Type B pancreatic cell (in vitro differentiated cells): ENCODE measurements around the gene RAD21L1. TPM values are rescaled to one million over a fixed set of nuclear protein-coding genes. Genes with fewer than 3 reads are reported as not detected.

Source experiments
- DNase-seq: peaks from one replicate; pipeline ENCODE4 v3.0.0; 2021; ENCODE audit warnings: mixed read lengths; ENCODE audit not compliant: unreplicated experiment; ENCODE audit errors: extremely low spot score
- H3K27ac Mint-ChIP-seq: 2 replicates; pipeline ENCODE4 v1.8.0; 2021; ENCODE audit warnings: mild to moderate bottlenecking, mixed read lengths
- H3K27me3 Mint-ChIP-seq: 2 replicates; pipeline ENCODE4 v1.8.0; 2021; ENCODE audit warnings: mixed read lengths
- H3K36me3 Mint-ChIP-seq: 2 replicates; pipeline ENCODE4 v1.8.0; 2021; ENCODE audit warnings: mixed read lengths
- H3K4me1 Mint-ChIP-seq: one replicate; pipeline ENCODE4 v1.8.0; 2021; ENCODE audit warnings: mixed read lengths; ENCODE audit not compliant: unreplicated experiment
- H3K4me3 Mint-ChIP-seq: 2 replicates; pipeline ENCODE4 v1.8.0; 2021; ENCODE audit warnings: mild to moderate bottlenecking, mixed read lengths
- H3K9me3 Mint-ChIP-seq: 2 replicates; pipeline ENCODE4 v1.8.0; 2021; ENCODE audit warnings: mixed read lengths
- total RNA-seq: library from RNA; stranded (reverse); gene quantifications from 2 replicates; pipeline ENCODE4 v1.2.1, GENCODE V29; 2021; ENCODE audit warnings: low replicate concordance
- TF ChIP-seq, protein P1 (sequence below): fragments of 200-600 bp; sonication (generic); conservative IDR thresholded peaks from 2 replicates; pipeline ENCODE4 v1.5.0; 2021; ENCODE audit warnings: antibody characterized with exemption, mild to moderate bottlenecking

Gene RAD21L1
- total RNA-seq, 1 donor from 2014 or later = not detected

DNA sequence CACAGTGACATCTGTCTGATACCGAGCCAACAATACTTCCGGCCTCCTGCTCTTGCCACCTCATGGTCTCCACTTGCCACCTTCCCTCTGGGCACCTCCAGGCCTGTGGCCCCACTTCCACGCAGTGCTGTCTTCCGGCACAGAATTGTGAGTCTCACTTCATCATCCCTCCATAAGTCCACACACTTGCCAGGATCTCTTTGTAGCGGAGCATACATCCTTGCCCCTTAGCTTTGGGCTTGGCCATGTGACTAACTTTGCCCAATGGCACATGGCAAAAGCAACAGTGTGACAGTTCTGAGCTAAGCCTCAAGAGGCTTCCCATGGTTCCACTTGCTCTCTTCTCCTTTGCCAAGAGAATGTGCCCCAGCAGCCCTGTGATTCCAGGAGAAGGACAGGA, 27.1 kb upstream of the RAD21L1 start:
- Mint-ChIP-seq H3K9me3 (no peaks in the 10 kb centered on the region), H3K27me3 (peaks cover 31% of the 10 kb centered on the region), H3K27ac (no peak overlapping the region), H3K4me3 (no peak overlapping the region), H3K4me1 (peaks cover 4% of the 10 kb centered on the region), H3K36me3 (no peaks in the 10 kb centered on the region)
- DNase-seq = no peak
- TF ChIP-seq, protein P1, sequence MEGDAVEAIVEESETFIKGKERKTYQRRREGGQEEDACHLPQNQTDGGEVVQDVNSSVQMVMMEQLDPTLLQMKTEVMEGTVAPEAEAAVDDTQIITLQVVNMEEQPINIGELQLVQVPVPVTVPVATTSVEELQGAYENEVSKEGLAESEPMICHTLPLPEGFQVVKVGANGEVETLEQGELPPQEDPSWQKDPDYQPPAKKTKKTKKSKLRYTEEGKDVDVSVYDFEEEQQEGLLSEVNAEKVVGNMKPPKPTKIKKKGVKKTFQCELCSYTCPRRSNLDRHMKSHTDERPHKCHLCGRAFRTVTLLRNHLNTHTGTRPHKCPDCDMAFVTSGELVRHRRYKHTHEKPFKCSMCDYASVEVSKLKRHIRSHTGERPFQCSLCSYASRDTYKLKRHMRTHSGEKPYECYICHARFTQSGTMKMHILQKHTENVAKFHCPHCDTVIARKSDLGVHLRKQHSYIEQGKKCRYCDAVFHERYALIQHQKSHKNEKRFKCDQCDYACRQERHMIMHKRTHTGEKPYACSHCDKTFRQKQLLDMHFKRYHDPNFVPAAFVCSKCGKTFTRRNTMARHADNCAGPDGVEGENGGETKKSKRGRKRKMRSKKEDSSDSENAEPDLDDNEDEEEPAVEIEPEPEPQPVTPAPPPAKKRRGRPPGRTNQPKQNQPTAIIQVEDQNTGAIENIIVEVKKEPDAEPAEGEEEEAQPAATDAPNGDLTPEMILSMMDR = no peak

DNA sequence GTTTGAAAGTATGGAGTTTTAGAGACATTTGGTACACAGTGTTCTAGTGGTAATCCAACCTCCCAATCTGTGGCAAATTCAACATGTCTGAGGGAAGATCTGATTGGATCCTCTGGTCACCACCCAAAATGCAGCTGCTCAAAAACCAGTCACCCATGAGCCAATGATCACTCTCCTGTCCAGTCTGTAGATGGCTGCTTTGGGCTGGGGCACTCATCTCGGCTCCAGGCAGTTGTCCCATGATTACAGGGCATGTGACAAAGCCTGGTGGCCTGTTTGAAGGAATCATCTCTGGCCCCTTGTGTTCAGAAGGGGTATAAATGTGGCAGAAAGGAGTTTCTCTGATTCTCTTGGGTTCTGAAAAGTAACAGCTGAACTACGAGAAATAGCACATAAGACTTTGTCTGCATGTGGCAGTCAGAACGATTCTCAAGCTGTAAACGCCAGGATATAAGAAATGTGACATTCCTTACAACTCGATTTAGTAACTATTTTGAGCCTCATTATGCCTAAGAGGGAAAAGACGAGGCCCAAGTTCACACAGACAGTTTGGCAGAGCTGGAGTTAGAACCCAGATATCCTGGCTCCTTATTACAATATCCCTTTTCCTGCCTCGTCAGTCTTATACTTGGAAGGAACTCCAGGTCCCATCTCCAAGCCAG, 26.5 kb upstream of the RAD21L1 start:
- Mint-ChIP-seq H3K9me3 (no peaks in the 10 kb centered on the region), H3K27ac (no peak overlapping the region), H3K4me3 (no peak overlapping the region), H3K36me3 (no peaks in the 10 kb centered on the region), H3K4me1 (peaks cover 4% of the 10 kb centered on the region), H3K27me3 (peaks cover 31% of the 10 kb centered on the region)
- TF ChIP-seq, protein P1 = no peak
- DNase-seq = no peak

DNA sequence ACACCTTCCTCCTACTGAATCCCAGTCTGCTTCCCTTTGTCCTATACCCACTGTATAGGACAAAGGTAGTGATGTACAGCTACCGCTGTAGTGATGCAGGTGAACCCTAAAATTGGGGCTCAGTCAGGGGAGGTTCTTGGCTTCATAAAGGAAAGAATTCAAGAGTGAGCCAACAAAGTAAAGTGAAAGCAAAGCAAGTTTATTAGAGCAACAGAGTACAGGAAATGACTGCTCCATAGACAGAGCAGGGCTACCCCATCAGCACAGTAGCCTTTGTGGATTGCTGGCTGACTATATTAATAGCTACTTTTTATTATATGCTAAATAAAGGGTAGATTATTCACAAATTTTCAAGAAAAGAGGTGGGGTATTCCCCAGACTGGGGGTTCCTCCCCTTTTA, 25.9 kb upstream of the RAD21L1 start:
- H3K4me3 Mint-ChIP-seq = no peak overlapping the region
- no peak for DNase-seq
- H3K9me3 Mint-ChIP-seq = no peaks in the 10 kb centered on the region
- TF ChIP-seq, protein P1 = no peak
- no peak overlapping the region for H3K27ac Mint-ChIP-seq
- H3K27me3 Mint-ChIP-seq = peaks cover 31% of the 10 kb centered on the region
- H3K4me1 Mint-ChIP-seq = peaks cover 4% of the 10 kb centered on the region
- no peaks in the 10 kb centered on the region for H3K36me3 Mint-ChIP-seq

DNA sequence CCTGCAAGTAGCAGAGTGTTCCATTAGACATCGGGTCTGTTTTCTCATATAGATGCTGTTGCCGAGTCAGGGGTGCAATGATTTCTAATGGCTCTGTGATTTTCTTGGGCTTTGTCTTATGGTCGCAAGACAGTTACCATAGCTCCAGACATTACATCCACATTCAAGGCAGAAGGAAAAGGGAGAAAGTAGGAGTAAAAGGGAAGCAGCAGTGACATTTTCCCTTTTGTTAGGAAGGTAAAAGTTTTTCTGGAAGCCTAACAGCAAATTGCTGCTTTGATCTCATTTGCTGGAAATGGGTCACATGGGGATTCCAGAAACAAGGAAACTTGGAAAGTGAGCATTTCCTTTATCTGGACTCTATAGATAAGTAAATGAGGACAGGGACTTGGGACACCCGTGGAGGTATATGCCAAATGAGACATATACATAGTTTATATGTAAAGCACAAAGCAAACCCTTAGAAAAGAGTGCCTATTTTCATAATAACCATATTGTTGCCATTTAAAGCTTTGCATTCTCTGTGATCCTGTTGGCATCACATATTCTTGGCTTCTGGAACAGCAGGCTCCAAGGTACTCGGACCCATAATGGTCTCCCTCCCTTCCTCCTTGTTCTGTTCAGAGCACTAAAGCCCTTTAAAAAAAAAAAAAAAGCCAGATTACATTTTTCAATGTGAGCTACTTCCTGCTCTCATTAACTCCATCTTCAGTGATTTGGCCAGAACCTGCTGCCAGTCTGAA, 22.9 kb upstream of the RAD21L1 start, which contains the start of gene C20orf202:
C20orf202 (plus strand) TSS at position 693 of the 743 bp plus-strand sequence. CDS start 132 bp downstream, outside the sequence.
- Mint-ChIP-seq H3K27me3 (peaks cover 16% of the 10 kb centered on the region), H3K27ac (no peak within 1 kb of the TSS), H3K36me3 (no peaks in the 10 kb centered on the region), H3K9me3 (no peaks in the 10 kb centered on the region), H3K4me3 (no peak within 1 kb of the TSS), H3K4me1 (peaks cover 4% of the 10 kb centered on the region)
- no peak for DNase-seq
- TF ChIP-seq, protein P1 = no peak

DNA sequence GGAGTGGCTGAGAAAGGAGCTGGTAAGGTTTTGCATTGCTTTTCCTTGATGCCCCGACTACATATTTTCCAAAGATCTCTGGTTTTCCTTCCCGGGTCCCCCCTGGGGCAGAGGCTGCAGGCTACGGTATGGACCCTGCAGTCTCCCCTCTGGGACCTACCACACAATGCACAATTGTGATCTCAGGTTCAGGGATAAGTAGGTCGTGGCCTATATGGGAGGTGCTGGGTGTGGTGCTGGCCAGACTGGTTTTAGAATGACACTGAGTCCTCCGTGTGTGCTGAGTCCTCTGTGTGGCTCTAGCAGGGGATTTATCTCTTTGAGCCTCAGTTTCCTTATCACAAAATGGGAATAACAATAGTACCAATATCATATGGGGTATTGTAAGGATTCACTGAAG, 22.2 kb upstream of the RAD21L1 start:
- Mint-ChIP-seq H3K27me3 (peaks cover 19% of the 10 kb centered on the region), H3K36me3 (no peaks in the 10 kb centered on the region), H3K27ac (no peak overlapping the region), H3K4me1 (peaks cover 4% of the 10 kb centered on the region), H3K4me3 (no peak overlapping the region), H3K9me3 (no peaks in the 10 kb centered on the region)
- DNase-seq = no peak
- TF ChIP-seq, protein P1 = no peak
